HEK293 (cell line): ENCODE measurements around the gene LSM10.

Experiments used
- EGR2 ChIP-seq: fragments of 450-650 bp; formaldehyde crosslinking; IDR thresholded peaks from 2 replicates; pipeline ENCODE4 v1.5.1; 2016; ENCODE audit warnings: low read depth, missing biosample characterization, missing genetic modification characterization
- HIC1 ChIP-seq: fragments of 450-650 bp; formaldehyde crosslinking; IDR thresholded peaks from 2 replicates; pipeline ENCODE4 v1.5.1; 2016; ENCODE audit warnings: missing biosample characterization, missing genetic modification characterization
- HOXA7 ChIP-seq: sonication (generic); formaldehyde crosslinking; IDR thresholded peaks from 2 replicates; pipeline ENCODE4 v1.8.1; 2022; ENCODE audit warnings: missing genetic modification reagents, borderline replicate concordance
- KLF10 ChIP-seq: fragments of 450-650 bp; IDR thresholded peaks from 2 replicates; pipeline ENCODE4 v1.5.1; 2018; ENCODE audit warnings: missing biosample characterization, mild to moderate bottlenecking, missing genetic modification characterization
- SALL2 ChIP-seq: fragments of 450-650 bp; formaldehyde crosslinking; IDR thresholded peaks from 2 replicates; pipeline ENCODE4 v1.5.0; 2017; ENCODE audit warnings: missing biosample characterization, mild to moderate bottlenecking, missing genetic modification characterization, borderline replicate concordance
- ZBTB48 ChIP-seq: fragments of 450-650 bp; formaldehyde crosslinking; IDR thresholded peaks from 2 replicates; pipeline ENCODE4 v1.5.1; 2016; ENCODE audit warnings: missing biosample characterization, missing genetic modification characterization
- ZFP69B ChIP-seq: fragments of 450-650 bp; formaldehyde crosslinking; IDR thresholded peaks from 2 replicates; pipeline ENCODE4 v1.5.1; 2016; ENCODE audit warnings: missing biosample characterization, missing genetic modification characterization
- ZNF133 ChIP-seq: fragments of 450-650 bp; formaldehyde crosslinking; IDR thresholded peaks from 2 replicates; pipeline ENCODE4 v1.5.1; 2016; ENCODE audit warnings: missing biosample characterization, missing genetic modification characterization
- ZNF202 ChIP-seq: fragments of 450-650 bp; formaldehyde crosslinking; IDR thresholded peaks from 2 replicates; pipeline ENCODE4 v1.5.1; 2016; ENCODE audit warnings: missing biosample characterization, missing genetic modification characterization, borderline replicate concordance
- ZNF302 ChIP-seq: fragments of 450-650 bp; formaldehyde crosslinking; IDR thresholded peaks from 2 replicates; pipeline ENCODE4 v1.5.1; 2016; ENCODE audit warnings: missing biosample characterization, missing genetic modification characterization, low read depth
- ZNF426 ChIP-seq: fragments of 450-650 bp; formaldehyde crosslinking; IDR thresholded peaks from 2 replicates; pipeline ENCODE4 v1.5.1; 2017; ENCODE audit warnings: missing biosample characterization, missing genetic modification characterization, mild to moderate bottlenecking, inconsistent platforms, moderate library complexity
- ZNF548 ChIP-seq: fragments of 450-650 bp; formaldehyde crosslinking; IDR thresholded peaks from 2 replicates; pipeline ENCODE4 v1.5.1; 2016; ENCODE audit warnings: missing biosample characterization, missing genetic modification characterization
- ZNF549 ChIP-seq: fragments of 450-650 bp; IDR thresholded peaks from 2 replicates; pipeline ENCODE4 v1.5.1; 2018; ENCODE audit warnings: missing biosample characterization, missing genetic modification characterization, mild to moderate bottlenecking, inconsistent platforms, moderate library complexity
- ZNF555 ChIP-seq: fragments of 450-650 bp; formaldehyde crosslinking; conservative IDR thresholded peaks from 2 replicates; pipeline ENCODE4 v1.5.1; 2017; ENCODE audit warnings: missing biosample characterization, mild to moderate bottlenecking, missing genetic modification characterization, inconsistent platforms
- ZNF560 ChIP-seq: fragments of 450-650 bp; formaldehyde crosslinking; IDR thresholded peaks from 2 replicates; pipeline ENCODE4 v1.5.1; 2017; ENCODE audit warnings: missing biosample characterization, missing genetic modification characterization, borderline replicate concordance
- ZNF571 ChIP-seq: fragments of 450-650 bp; formaldehyde crosslinking; IDR thresholded peaks from 2 replicates; pipeline ENCODE4 v1.5.0; 2017; ENCODE audit warnings: missing biosample characterization, missing genetic modification characterization
- ZNF610 ChIP-seq: fragments of 450-650 bp; formaldehyde crosslinking; IDR thresholded peaks from 2 replicates; pipeline ENCODE4 v1.5.1; 2016; ENCODE audit warnings: missing biosample characterization, missing genetic modification characterization, borderline replicate concordance
- ZNF654 ChIP-seq: fragments of 450-650 bp; formaldehyde crosslinking; IDR thresholded peaks from 2 replicates; pipeline ENCODE4 v1.5.1; 2016; ENCODE audit warnings: low read depth, missing biosample characterization, missing genetic modification characterization
- ZNF707 ChIP-seq: fragments of 450-650 bp; formaldehyde crosslinking; IDR thresholded peaks from 2 replicates; pipeline ENCODE4 v1.5.1; 2016; ENCODE audit warnings: missing biosample characterization, missing genetic modification characterization
- ZNF785 ChIP-seq: fragments of 450-650 bp; formaldehyde crosslinking; IDR thresholded peaks from 2 replicates; pipeline ENCODE4 v1.5.1; 2016; ENCODE audit warnings: missing biosample characterization, missing genetic modification characterization
- ZSCAN30 ChIP-seq: fragments of 450-650 bp; IDR thresholded peaks from 2 replicates; pipeline ENCODE4 v1.5.1; 2018; ENCODE audit warnings: missing biosample characterization, mild to moderate bottlenecking, missing genetic modification characterization, moderate library complexity
- TF ChIP-seq, protein P1 (sequence below): fragments of 450-650 bp; formaldehyde crosslinking; IDR thresholded peaks from 2 replicates; pipeline ENCODE4 v1.5.1; 2016; ENCODE audit warnings: missing biosample characterization, missing genetic modification characterization
- TF ChIP-seq, protein P2 (sequence below): fragments of 450-650 bp; formaldehyde crosslinking; IDR thresholded peaks from 2 replicates; pipeline ENCODE4 v1.5.1; 2016; ENCODE audit warnings: missing biosample characterization, missing genetic modification characterization
- TF ChIP-seq, protein P3 (sequence below): fragments of 450-650 bp; formaldehyde crosslinking; IDR thresholded peaks from 2 replicates; pipeline ENCODE4 v1.5.1; 2016; ENCODE audit warnings: missing biosample characterization, missing genetic modification characterization, borderline replicate concordance
- TF ChIP-seq, protein P4 (sequence below): fragments of 450-650 bp; formaldehyde crosslinking; IDR thresholded peaks from 2 replicates; pipeline ENCODE4 v1.5.1; 2016; ENCODE audit warnings: missing biosample characterization, missing genetic modification characterization
- TF ChIP-seq, protein P5 (sequence below): fragments of 450-650 bp; formaldehyde crosslinking; IDR thresholded peaks from 2 replicates; pipeline ENCODE4 v1.5.1; 2016; ENCODE audit warnings: missing biosample characterization, missing genetic modification characterization
- TF ChIP-seq, protein P6 (sequence below): fragments of 450-650 bp; formaldehyde crosslinking; IDR thresholded peaks from 2 replicates; pipeline ENCODE4 v1.5.1; 2016; ENCODE audit warnings: missing biosample characterization, missing genetic modification characterization

The LSM10 gene

GRCh38 chr1:36369061-36369861 lies 28.4 kb downstream of the LSM10 start (continued):
- TF ChIP-seq, protein P1, sequence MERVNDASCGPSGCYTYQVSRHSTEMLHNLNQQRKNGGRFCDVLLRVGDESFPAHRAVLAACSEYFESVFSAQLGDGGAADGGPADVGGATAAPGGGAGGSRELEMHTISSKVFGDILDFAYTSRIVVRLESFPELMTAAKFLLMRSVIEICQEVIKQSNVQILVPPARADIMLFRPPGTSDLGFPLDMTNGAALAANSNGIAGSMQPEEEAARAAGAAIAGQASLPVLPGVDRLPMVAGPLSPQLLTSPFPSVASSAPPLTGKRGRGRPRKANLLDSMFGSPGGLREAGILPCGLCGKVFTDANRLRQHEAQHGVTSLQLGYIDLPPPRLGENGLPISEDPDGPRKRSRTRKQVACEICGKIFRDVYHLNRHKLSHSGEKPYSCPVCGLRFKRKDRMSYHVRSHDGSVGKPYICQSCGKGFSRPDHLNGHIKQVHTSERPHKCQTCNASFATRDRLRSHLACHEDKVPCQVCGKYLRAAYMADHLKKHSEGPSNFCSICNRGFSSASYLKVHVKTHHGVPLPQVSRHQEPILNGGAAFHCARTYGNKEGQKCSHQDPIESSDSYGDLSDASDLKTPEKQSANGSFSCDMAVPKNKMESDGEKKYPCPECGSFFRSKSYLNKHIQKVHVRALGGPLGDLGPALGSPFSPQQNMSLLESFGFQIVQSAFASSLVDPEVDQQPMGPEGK (tag by site-specific recombination), result peak; percentile 45; the same call in 1 of the 2 replicates
- TF ChIP-seq EGR2 (tag by site-specific recombination) (0 out of 2 replicates have a peak, but pooled peaks have one; percentile 11), ZSCAN30 (tag by site-specific recombination) (0 out of 2 replicates have a peak, but pooled peaks have one; percentile 27), ZNF654 (tag by site-specific recombination) (peak; percentile 41), ZNF785 (tag by site-specific recombination) (no peak), ZNF549 (no peak), HOXA7 (no peak), ZNF555 (tag by site-specific recombination) (no peak), SALL2 (tag by site-specific recombination) (no peak), ZNF202 (tag by site-specific recombination) (no peak), ZNF610 (tag by site-specific recombination) (no peak), ZNF426 (tag by site-specific recombination) (no peak), ZNF560 (no peak), ZNF571 (tag by site-specific recombination) (no peak), ZNF302 (tag by site-specific recombination) (no peak), ZBTB48 (tag by site-specific recombination) (no peak), ZNF707 (tag by site-specific recombination) (no peak), ZFP69B (peak; percentile 90), KLF10 (tag by site-specific recombination) (no peak), HIC1 (no peak), ZNF133 (no peak), ZNF548 (tag by site-specific recombination) (no peak)
- TF ChIP-seq, protein P2, sequence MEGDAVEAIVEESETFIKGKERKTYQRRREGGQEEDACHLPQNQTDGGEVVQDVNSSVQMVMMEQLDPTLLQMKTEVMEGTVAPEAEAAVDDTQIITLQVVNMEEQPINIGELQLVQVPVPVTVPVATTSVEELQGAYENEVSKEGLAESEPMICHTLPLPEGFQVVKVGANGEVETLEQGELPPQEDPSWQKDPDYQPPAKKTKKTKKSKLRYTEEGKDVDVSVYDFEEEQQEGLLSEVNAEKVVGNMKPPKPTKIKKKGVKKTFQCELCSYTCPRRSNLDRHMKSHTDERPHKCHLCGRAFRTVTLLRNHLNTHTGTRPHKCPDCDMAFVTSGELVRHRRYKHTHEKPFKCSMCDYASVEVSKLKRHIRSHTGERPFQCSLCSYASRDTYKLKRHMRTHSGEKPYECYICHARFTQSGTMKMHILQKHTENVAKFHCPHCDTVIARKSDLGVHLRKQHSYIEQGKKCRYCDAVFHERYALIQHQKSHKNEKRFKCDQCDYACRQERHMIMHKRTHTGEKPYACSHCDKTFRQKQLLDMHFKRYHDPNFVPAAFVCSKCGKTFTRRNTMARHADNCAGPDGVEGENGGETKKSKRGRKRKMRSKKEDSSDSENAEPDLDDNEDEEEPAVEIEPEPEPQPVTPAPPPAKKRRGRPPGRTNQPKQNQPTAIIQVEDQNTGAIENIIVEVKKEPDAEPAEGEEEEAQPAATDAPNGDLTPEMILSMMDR (tag by site-specific recombination), result peak; percentile 87
- TF ChIP-seq, protein P3, sequence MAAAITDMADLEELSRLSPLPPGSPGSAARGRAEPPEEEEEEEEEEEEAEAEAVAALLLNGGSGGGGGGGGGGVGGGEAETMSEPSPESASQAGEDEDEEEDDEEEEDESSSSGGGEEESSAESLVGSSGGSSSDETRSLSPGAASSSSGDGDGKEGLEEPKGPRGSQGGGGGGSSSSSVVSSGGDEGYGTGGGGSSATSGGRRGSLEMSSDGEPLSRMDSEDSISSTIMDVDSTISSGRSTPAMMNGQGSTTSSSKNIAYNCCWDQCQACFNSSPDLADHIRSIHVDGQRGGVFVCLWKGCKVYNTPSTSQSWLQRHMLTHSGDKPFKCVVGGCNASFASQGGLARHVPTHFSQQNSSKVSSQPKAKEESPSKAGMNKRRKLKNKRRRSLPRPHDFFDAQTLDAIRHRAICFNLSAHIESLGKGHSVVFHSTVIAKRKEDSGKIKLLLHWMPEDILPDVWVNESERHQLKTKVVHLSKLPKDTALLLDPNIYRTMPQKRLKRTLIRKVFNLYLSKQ, result no peak
- TF ChIP-seq, protein P4, sequence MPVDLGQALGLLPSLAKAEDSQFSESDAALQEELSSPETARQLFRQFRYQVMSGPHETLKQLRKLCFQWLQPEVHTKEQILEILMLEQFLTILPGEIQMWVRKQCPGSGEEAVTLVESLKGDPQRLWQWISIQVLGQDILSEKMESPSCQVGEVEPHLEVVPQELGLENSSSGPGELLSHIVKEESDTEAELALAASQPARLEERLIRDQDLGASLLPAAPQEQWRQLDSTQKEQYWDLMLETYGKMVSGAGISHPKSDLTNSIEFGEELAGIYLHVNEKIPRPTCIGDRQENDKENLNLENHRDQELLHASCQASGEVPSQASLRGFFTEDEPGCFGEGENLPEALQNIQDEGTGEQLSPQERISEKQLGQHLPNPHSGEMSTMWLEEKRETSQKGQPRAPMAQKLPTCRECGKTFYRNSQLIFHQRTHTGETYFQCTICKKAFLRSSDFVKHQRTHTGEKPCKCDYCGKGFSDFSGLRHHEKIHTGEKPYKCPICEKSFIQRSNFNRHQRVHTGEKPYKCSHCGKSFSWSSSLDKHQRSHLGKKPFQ (tag by site-specific recombination), result no peak
- TF ChIP-seq, protein P5, sequence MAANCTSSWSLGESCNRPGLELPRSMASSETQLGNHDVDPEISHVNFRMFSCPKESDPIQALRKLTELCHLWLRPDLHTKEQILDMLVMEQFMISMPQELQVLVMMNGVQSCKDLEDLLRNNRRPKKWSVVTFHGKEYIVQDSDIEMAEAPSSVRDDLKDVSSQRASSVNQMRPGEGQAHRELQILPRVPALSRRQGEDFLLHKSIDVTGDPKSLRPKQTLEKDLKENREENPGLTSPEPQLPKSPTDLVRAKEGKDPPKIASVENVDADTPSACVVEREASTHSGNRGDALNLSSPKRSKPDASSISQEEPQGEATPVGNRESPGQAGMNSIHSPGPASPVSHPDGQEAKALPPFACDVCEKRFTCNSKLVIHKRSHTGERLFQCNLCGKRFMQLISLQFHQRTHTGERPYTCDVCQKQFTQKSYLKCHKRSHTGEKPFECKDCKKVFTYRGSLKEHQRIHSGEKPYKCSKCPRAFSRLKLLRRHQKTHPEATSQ (tag by site-specific recombination), result no peak
- TF ChIP-seq, protein P6, sequence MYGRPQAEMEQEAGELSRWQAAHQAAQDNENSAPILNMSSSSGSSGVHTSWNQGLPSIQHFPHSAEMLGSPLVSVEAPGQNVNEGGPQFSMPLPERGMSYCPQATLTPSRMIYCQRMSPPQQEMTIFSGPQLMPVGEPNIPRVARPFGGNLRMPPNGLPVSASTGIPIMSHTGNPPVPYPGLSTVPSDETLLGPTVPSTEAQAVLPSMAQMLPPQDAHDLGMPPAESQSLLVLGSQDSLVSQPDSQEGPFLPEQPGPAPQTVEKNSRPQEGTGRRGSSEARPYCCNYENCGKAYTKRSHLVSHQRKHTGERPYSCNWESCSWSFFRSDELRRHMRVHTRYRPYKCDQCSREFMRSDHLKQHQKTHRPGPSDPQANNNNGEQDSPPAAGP (tag by site-specific recombination), result no peak
